HuH-7.5 (cell line): Measurements from ENCODE around the gene ZFYVE16.
A peak's percentile ranks its signal among the peaks of the same experiment; 100 is the strongest.
"Not testable (repeated sequence)": the region's sequence is repeated elsewhere in the genome, so short reads cannot be mapped to it uniquely, and the experiment has no call there.

ENCODE experiments used
- DNase-seq: peaks from one replicate; pipeline ENCODE4 v3.0.0; 2011; ENCODE audit warnings: low spot score

Gene ZFYVE16

DNA sequence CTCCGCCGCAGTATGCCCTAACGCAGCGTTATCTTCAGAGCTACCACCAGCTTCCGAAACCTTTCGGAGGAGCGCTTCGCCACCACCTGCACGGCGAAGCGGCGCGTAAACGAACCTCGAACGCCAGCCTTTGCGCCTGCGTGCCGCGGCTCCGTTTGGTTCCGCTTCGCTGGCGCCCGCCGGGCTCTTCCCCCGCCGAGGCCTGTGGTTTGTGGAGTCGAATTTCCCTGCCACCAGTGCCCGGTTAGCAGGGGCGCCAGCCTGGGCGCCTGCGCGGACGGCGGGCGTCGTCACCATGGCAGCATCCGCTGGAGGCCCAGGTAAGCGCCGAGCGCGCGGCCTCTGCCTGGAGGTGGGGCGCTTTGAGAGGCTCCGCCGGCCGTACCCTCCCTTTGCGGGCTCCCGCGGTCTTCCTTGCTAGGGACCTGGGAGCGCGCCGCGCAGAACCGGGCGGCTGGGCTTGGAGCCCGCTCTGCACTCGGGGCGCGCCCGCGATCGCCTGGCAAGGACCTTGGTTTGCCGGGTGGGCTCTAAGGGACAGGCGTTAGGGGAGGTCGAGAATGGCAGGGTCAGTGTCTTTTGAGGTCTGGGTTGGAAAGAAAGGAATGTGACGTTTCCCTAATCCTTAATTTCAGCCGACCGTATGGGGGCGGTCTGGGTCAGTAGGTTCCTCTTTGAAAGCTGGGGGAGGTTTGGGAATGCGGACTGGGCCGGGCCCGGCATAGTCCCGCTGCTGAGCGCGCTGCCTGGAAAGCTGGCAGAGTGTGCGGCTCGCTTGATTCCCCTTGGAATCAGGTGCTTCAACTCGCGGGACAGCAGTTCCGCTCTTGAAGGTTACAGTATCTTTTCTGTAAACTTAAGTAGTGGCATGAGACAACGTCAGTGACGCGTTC lies 80.2 kb downstream of the ZFYVE16 start, which contains the start of gene FAM151B:
FAM151B (plus strand) TSS at position 272 of the 893 bp plus-strand sequence; CDS start at position 296, 24 bp downstream.
- DNase-seq, result peak; percentile 61

DNA sequence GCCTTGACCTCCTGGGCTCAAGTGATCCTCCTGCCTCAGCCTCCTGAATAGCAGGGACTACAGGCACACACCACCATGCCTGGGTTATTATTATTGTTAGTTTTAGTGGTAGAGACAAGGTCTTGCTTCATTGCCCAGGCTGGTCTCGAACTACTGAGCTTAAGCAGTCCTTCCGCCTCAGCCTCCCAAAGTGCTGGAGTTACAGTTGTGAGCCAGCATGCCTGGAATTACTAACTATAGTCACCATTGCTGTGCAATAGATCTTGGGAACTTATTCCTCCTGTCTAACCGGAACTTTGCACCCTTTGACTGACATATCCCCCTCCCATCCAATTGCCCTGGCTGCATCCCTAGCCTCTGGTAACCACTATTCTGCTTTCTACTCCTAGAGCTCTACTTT lies 83.4 kb downstream of the ZFYVE16 start:
- no peak for DNase-seq

DNA sequence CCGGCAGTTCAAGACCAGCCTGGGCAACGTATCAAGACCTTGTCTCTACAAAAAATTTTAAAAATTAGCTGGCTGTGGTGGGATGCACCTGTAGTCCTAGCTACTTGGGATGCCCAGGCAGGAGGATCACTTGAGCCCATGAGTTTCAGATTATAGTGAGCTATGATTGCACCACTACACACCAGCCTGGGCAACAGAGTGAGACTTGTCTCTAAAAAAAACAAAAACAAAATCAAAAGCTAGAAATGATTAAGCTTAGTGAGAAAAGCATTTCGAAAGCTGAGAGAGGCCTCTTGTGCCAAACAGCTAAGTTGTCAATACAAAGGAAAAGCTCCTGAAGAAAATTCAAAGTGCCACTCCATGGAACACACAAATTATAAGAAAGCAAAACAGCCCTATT lies 84.9 kb downstream of the ZFYVE16 start:
- DNase-seq, result no peak

DNA sequence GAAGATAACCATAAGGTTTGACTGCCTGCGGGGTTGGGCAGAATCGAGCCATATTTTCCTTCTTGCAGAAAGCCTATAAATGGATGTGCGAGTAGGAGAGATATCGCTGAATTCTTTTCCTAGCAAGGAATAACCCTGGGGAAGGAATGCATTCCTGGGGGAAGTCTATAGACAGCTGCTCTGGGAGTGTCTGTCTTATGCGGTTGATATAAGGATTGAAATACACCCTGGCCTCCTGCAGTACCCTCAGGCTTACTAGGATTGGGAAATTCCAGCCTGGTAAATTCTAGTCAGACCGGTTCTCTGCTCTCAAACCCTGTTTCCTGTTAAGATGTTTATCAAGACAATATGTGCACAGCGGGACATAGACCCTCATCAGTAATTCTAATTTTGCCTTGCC lies 85.6 kb downstream of the ZFYVE16 start:
- not testable (repeated sequence) for DNase-seq

DNA sequence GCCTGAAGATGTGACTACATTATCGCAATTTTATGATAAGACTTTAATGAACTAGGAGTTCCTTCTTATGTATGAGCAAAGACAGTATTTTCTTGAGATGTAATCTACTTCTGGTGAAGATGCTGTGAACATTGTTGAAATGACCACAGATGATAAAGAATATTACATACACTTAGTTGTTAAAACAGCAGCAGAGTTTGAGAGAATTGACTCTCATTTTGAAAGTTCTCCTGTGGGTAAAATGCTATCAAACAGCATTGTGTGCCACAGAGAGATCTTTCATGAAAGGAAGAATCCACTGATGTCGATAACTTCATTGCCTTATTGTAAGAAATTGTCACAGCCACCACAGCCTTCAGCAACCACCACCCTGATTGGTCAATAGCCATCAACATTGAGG lies 88.0 kb downstream of the ZFYVE16 start:
- no peak for DNase-seq

DNA sequence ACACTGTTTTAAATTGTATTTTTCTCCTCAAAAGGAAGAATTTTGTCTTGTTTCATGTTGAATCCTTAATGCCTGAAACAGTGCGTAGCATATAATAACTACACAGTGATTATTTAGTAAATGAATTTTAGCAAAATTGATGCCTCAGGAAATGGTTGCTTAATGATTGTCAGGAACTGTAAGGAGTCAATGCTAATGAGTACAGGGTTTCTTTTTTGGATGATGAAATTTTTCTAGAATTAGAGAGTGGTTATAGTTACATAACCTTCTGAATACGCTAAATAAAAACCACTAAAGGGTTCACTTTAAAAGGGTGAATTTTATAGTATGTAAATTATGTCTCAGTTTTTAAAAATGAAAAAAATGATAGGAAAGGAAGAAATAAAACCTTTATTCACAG lies 94.9 kb downstream of the ZFYVE16 start:
- DNase-seq, result no peak

DNA sequence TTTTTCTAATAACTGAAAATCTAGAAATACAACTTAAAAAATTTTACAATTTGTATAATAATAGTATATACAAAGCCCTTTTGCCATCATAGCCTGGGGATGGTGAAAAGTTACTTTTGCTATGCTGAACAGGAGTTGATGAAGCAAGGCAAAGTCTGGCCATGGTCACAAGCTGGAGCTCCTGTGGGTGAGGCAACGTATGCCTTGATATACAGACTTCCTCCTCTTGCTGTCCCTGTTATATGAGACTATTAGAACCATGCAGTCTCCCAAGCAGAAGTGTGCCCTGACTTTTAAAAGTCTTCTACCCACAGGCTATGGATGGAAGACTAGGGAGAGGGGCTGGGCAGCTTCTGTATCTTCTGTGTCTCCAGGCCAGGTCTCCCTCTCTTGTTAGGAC lies 95.8 kb downstream of the ZFYVE16 start:
- DNase-seq, result no peak

DNA sequence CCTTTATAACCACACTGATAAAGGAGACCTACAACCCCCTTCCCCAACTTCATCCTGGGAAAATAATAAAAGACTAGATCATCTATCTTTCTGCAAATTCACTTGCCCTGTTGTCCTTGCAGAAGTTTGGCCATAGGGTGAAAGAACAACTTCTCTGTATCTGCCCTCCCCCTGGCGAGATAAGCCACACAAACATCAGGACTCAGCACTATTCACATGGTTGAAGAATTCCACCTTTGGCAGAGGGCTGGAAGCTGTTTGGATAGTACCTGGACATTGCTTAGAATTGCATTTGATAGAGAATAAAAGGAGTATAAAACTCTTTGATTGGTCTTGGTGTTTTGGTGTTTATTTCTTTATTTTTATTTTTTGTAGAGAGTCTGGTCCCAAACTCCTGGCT lies 97.0 kb downstream of the ZFYVE16 start:
- no peak for DNase-seq

DNA sequence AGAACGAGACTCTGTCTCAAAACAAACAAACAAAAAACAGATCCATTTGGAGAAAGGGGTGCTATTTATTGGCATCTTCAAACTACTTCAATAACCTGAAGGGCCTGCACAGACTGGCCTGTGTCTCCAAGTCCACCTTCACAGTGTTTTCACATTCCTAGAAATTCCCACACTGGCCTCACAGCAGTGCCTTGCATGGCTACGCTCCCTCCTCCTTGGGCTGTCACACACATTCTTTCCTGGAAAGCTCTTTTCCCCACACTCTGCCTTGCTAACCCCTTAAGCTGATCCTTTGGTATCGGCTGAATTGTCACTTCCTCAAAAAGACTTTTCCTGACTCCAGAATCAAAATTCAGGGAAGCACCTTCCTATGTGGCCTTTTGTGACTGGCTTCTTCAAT lies 99.8 kb downstream of the ZFYVE16 start:
- DNase-seq, result no peak

DNA sequence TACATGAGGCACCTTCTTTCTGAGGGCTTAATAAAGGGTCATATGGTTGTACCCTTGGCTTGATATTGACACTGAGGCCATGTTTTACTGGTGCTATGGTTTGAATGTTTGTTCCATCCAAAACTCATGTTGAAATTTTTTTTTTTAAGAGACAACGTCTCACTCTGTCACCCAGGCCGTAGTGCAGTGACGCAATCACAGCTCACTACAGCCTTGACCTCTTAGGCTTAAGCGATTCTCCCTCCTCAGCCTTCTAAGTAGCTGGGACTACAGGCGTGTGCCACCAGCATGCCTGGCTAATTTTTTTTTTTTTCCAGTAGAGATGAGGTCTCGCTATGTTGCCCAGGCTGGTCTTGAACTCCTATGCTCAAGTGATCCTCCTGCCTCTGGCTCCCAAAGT lies 101.0 kb downstream of the ZFYVE16 start:
- no peak for DNase-seq

DNA sequence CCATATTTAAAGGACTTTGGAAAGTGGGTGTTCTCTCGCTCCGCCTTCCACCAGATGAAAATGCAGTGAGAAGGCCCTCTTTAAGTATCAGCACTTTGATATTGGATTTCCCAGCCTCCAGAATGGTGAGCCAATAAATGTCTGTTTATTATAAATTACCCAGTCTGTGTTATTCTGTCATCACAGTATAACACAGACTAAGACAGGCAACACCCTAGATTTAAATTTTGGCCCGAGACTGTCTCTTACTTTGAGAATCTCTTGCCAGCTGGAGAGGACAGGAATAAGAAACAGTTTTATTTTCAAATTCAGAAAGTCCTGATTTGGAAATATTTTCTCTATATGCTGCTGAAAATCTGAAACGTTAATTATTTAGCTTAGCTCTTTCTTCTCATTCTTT lies 101.5 kb downstream of the ZFYVE16 start:
- DNase-seq, result no peak

DNA sequence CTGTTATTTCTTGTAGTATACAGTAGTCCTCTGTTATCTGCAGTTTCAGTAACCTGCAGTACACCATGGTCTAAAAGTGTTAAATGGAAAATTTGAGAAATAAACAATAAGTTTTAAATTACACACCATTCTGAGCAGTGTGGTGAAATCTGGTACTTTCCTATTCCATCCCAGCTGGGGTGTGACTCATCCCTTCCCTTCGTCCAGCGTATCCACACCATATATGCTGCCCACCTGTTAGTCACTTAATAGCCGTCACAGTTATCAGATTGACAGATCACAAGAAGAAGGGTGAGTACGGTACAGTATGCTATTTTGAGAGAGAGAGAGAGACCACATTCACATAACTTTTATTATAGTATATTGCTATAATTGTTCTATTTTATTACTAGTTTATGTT lies 109.0 kb downstream of the ZFYVE16 start:
- DNase-seq, result no peak
